HAP-1 (cell line): ENCODE results near the gene ZSCAN10.
"Not testable (repeated sequence)": the region's sequence is repeated elsewhere in the genome, so short reads cannot be mapped to it uniquely, and the experiment has no call there.

ENCODE experiments used
- DNase-seq, 2 experiments: peaks; one replicate each; pipeline ENCODE4 v3.0.0-alpha.2; 2016 to 2020; ENCODE audit warnings: low spot score in 2 of 2
- H3K27me3 ChIP-seq: fragments of 250-450 bp; sonication (Bioruptor Pico); 2 replicates; pipeline ENCODE4 v1.5.1; 2020; ENCODE audit warnings: low read depth, mild to moderate bottlenecking, moderate library complexity
- H3K36me3 ChIP-seq: fragments of 250-450 bp; sonication (Bioruptor Pico); replicated peaks from 2 replicates; pipeline ENCODE4 v1.5.1; 2020; ENCODE audit warnings: mild to moderate bottlenecking
- H3K4me1 ChIP-seq: fragments of 250-450 bp; sonication (Bioruptor Pico); 2 replicates; pipeline ENCODE4 v1.5.1; 2020; ENCODE audit warnings: mild to moderate bottlenecking
- H3K4me3 ChIP-seq: fragments of 250-450 bp; sonication (Bioruptor Pico); 2 replicates; pipeline ENCODE4 v1.5.1; 2020; ENCODE audit warnings: mild to moderate bottlenecking, moderate library complexity
- H3K9me3 ChIP-seq: fragments of 250-450 bp; sonication (Bioruptor Pico); 2 replicates; pipeline ENCODE4 v1.5.1; 2020; ENCODE audit warnings: mild to moderate bottlenecking, moderate library complexity
- in situ Hi-C: fragments of 300-500 bp; cut with MboI; formaldehyde crosslinking; loops from 3 replicates; pipeline ENCODE4 v1.14.3; 2020; ENCODE audit warnings: low sequenced_read_pairs, inconsistent platforms, mixed read lengths

Gene ZSCAN10

DNA sequence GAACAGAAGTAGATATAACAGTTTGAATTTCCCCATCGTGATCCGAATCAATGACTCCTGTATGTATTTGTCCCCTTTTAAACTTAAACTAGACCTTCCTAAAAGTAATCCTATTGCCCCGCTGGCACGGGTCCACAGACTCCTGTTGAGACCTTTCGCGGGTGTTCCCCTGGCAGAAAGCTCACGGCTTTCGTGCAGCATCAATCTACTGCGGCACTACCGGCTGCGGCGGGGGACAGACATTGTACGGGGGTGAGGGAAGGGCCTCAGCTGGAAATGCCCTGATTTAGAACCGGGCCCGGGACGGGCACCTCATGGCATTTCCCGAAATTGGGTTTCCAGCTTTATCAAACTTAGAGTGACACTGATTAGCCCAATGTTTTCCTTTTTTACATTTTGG, 19.1 kb downstream of the ZSCAN10 start:
- DNase-seq, result no peak
- no peaks in the 10 kb centered on the region for H3K36me3 ChIP-seq

DNA sequence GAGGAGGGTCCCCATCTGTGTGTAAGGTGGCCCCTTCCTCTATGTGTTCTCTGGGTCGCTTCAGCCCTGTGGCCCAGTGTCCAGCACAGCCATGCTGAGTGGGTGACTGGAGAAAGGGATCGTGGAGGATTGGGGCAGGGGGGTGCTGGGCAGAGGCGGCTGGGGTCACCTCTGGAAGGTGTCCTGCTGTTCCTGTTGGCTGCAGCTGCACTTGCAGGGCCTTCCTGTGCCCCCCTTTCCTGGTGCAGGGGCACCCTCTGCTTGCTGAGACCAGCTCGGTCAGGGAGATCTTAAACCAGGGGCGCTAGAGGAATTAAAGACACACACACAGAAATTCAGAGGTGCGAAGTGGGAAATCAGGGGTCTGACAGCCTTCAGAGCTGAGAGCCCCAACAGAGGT, 22.5 kb downstream of the ZSCAN10 start:
- in situ Hi-C loops, result no loop called here
- Histone ChIP-seq H3K36me3 (no peaks in the 10 kb centered on the region), H3K27me3 (peaks cover 42% of the 10 kb centered on the region), H3K4me1 (no peaks in the 10 kb centered on the region), H3K4me3 (no peak overlapping the region), H3K9me3 (no peaks in the 10 kb centered on the region)
- no peak for DNase-seq

More for the DNA sequence above, 19.1 kb downstream of the ZSCAN10 start:
- Histone ChIP-seq H3K4me1 (no peaks in the 10 kb centered on the region), H3K27me3 (peaks cover 37% of the 10 kb centered on the region), H3K9me3 (no peaks in the 10 kb centered on the region), H3K4me3 (no peak overlapping the region)
- in situ Hi-C loops, result no loop called here

DNA sequence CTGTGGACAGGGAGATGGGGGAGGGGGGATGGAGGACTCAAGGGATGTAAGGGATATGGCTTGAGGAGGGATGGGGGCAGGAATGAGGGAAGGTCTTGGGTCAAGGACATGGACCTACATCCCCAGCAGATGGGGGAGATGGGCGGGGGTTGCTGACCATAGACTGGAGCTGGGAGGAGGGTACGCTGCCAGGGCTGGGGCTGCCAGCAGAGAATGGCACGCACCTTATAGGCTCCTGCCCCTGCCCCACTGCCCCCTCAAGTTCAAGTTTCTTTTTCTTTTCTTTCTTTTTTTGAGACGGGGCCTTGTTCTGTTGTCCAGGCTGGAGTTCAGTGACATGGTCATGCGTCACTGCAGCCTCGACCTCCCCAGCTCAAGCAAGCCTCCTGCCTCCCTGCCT, 23.1 kb downstream of the ZSCAN10 start:
- H3K36me3 ChIP-seq, in situ Hi-C loops, H3K9me3 ChIP-seq, DNase-seq, H3K4me1 ChIP-seq, H3K4me3 ChIP-seq: not testable (repeated sequence)
- H3K27me3 ChIP-seq, result peaks cover 42% of the 10 kb centered on the region

DNA sequence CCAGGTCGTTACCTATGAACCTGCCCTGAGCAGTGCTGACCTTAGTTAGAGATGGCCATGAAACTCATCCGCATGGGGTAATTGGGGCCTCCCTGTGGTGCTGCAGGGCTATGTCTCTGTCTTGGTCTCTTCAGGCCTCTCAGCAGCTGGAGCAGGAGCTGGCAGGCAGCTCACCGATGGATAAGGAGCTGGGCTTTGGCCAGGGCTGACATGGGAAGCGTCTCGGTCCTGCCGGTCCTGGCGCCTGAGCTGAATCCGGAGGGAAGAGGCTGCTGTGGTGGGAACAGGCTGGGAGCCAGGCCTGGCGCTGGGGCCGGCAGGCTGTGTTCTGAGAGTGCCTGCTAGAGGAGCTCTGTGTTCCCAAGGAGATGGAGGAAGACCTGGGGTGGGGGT, 23.6 kb downstream of the ZSCAN10 start:
- DNase-seq, result no peak
- Histone ChIP-seq H3K36me3 (no peaks in the 10 kb centered on the region), H3K4me3 (no peak overlapping the region), H3K27me3 (peaks cover 40% of the 10 kb centered on the region), H3K9me3 (no peaks in the 10 kb centered on the region), H3K4me1 (no peaks in the 10 kb centered on the region)
- in situ Hi-C loops, result no loop called here

DNA sequence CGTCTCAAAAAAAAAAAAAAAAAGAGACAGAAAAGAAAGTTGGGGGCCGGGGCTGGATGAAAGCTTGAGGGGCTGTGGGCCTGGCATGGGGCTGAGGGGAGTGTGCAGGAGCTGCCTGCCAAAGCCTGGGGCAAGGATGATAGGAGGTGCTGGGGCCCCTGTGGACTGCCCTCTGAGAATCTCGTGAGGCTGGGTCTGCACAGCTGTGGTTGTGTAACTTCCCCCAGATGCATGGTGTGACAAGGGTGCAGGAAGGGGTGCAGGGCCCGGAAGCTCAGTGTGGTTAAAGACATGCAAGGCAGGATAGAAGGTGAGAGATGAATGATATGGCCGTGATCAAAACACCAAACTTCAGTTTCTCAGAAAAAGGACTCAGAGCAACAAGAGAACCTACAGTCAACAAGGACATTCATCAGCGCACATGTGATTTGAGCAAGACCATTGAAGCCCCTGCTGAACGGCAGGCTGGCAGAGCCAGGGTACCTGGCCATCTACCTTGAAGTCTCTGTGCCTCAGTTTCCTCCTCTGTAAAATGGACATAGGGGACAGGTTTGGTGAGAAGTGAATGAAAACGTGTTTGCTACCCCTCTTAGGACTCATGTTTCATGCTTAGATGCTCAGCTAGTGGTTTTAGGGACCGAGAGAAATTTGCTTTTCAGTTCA, 24.1 kb downstream of the ZSCAN10 start:
- Histone ChIP-seq H3K36me3 (no peaks in the 10 kb centered on the region), H3K9me3 (no peaks in the 10 kb centered on the region), H3K4me1 (no peaks in the 10 kb centered on the region), H3K27me3 (peaks cover 35% of the 10 kb centered on the region), H3K4me3 (no peak overlapping the region)
- no peak for DNase-seq
- in situ Hi-C loops, result no loop called here

DNA sequence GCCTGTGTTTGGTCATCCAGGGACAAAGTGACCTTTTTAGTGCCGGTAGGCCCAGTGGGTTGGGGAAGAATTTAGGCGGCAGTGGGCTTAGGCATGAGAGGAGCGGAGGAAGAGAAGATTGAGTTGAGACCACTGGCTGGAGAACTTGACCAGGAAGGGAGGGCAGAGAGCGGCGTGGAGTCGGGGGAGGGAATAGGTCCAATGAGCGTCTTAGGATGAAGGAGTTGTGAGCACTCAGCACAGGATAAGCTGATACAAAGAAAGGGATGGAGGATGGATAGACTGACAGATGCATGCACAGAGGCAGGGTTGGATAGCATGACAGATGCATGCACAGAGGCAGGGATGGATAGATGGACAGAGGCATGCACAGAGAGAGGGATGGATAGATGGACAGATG, 25.6 kb downstream of the ZSCAN10 start:
- Histone ChIP-seq H3K9me3 (no peaks in the 10 kb centered on the region), H3K36me3 (no peaks in the 10 kb centered on the region), H3K4me3 (no peak overlapping the region), H3K27me3 (peaks cover 21% of the 10 kb centered on the region), H3K4me1 (no peaks in the 10 kb centered on the region)
- no peak for DNase-seq
- in situ Hi-C loops, result no loop called here

DNA sequence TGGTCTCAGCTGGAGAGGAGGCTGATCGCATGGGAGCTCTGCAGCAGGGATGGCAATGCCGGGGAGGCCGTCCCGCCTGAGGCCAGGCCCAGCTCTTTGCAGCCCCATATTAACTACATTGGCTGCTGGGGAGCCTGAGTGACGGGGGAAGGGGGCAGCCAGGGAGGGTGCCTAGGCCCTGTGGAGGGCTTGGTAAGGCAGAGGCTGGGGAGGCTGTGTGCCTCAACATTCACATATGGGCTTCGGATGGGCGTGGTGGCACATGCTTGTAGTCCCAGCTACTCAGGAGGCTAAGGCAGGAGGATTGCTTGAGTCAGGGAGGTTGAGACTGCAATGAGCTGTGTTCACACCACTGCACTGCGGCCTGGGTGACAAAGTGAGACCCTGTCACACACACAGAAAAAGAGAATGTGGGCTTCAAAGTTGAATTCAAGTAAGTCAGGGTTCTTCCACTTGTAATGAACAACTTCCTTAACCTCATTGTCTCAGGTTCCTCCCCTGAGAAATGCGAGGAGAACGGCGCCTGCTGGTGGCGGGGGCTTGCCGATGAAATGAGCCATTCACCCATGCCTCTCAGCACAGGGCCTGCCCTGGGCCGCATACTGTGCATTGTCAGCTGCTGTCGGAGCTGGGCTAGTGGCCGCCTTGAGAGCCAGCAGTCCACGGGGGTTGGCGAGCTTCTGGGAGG, 26.4 kb downstream of the ZSCAN10 start:
- H3K9me3 ChIP-seq, H3K36me3 ChIP-seq, H3K4me1 ChIP-seq, DNase-seq, in situ Hi-C loops, H3K4me3 ChIP-seq: not testable (repeated sequence)
- H3K27me3 ChIP-seq, result peaks cover 14% of the 10 kb centered on the region

DNA sequence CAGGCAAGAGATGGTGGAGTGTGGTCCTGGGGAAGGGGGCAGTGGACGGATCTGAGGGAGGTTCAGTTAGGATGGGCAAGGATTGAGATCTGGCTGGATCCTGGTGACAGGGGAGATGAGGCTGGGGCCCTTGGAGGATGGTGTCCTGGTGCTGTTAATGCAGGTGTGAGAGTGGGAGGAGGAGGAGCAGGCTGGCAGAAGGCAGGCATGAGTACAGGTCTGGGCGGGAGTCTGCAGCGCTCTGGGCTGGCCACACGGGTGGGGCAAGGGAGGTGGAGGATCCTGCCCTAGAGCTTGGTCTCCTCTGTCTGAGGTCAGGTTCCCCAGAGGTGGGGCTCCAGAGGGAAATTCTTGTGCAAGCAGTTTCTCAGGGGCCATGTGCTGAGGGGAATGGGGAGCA, 26.9 kb downstream of the ZSCAN10 start:
- H3K4me1 ChIP-seq, DNase-seq, H3K4me3 ChIP-seq, H3K27me3 ChIP-seq, in situ Hi-C loops, H3K9me3 ChIP-seq, H3K36me3 ChIP-seq: not testable (repeated sequence)

DNA sequence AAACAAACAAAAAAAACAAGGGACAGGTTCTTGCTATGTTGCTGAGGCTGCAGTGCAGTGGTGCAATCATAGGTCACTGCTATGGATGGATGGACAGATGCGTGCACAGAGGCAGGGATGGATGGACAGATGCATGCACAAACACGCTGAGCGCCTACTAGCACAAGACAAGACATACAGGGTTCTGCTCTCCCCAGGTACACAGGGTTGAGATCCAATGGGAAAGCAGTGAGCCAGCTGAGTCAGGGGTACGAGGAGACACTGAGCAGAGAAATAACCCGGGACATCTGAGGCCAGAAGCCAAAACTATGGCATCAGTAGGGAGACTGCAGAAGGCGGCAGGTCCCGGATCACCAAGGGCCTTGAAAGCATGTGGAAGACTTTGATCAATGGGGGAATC, 27.4 kb downstream of the ZSCAN10 start:
- H3K4me1 ChIP-seq, result no peaks in the 10 kb centered on the region
- H3K4me3 ChIP-seq, result no peak overlapping the region
- no peaks in the 10 kb centered on the region for H3K36me3 ChIP-seq
- in situ Hi-C loops, result no loop called here
- H3K9me3 ChIP-seq, result no peaks in the 10 kb centered on the region
- peaks cover 5% of the 10 kb centered on the region; the same call in 1 of the 2 replicates for H3K27me3 ChIP-seq
- DNase-seq, result no peak

DNA sequence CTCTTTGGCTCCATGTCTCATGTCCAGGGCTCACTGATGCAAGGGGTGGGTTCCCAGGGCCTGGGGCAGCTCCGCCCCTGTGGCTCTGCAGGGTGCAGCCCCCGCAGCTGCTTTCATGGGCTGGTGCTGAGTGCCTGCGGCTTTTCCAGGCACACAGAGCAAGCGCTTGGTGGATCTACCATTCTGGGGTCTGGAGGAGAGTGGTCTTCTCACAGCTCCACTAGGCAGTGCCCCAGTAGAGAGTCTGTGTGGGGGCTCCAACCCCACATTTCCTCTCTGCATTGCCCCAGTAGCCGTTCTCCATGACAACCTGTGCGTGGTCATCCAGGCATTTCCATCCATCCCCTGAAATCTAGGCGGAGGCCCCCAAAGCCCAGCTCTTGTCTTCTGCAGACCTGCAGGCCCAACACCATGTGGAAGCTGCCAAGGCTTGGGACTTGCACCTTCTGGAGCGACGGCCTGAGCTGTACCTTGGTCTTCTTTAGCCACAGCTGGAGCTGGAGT, 28.4 kb downstream of the ZSCAN10 start:
- Histone ChIP-seq H3K4me3 (no peak overlapping the region), H3K27me3 (peaks cover 5% of the 10 kb centered on the region; the same call in 1 of the 2 replicates), H3K9me3 (no peaks in the 10 kb centered on the region), H3K36me3 (no peaks in the 10 kb centered on the region), H3K4me1 (no peaks in the 10 kb centered on the region)
- no peak for DNase-seq
- in situ Hi-C loops, result no loop called here

DNA sequence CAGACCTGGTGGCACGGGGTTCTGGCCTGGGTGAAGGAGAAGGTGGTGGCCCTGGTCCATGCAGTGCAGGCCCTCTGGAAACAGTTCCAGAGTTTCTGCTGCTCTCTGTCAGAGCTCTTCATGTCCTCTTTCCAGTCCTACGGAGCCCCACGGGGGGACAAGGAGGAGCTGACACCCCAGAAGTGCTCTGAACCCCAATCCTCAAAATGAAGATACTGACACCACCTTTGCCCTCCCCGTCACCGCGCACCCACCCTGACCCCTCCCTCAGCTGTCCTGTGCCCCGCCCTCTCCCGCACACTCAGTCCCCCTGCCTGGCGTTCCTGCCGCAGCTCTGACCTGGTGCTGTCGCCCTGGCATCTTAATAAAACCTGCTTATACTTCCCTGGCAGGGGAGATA, 29.9 kb downstream of the ZSCAN10 start:
- in situ Hi-C loops, DNase-seq, H3K36me3 ChIP-seq, H3K9me3 ChIP-seq, H3K4me3 ChIP-seq, H3K27me3 ChIP-seq, H3K4me1 ChIP-seq: not testable (repeated sequence)

DNA sequence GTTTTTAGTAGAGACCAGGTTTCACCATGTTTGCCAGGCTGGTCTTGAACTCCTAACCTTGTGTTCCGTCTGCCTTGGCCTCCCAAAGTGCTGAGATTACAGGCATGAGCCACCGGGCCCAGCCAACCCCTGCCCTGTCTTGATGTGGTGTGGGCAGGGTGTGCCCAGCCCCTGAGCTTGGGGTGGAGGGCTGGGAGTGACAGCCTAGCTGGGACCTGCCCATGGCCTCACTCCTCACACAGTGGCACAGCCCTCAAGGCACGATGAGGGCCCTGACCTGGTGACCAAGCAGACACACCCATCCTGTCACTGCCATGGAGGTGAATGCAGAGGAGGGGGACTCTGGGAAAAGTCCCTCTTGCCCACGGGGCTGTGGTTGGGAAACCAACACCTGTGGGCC, 30.6 kb downstream of the ZSCAN10 start:
- no peak for DNase-seq
- Histone ChIP-seq H3K9me3 (no peaks in the 10 kb centered on the region), H3K27me3 (no peaks in the 10 kb centered on the region), H3K36me3 (no peaks in the 10 kb centered on the region), H3K4me1 (no peaks in the 10 kb centered on the region; the same call in 1 of the 2 replicates), H3K4me3 (no peak overlapping the region)
- in situ Hi-C loops, result no loop called here

DNA sequence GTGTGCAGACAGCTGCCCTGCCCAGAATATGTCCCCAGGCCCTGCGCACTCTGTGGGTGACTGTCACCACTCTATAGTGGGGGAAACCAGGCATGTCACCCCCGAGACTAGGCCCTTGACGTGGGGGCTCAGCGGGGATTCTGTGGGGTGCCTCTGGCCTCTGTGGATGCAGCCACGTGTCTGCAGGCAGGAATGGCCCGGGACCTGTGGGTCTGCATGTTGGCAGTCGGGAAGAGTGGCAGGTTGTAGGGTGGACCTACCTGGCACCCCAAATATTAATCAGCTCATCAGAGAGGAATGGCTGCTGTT, 32.7 kb downstream of the ZSCAN10 start:
- in situ Hi-C loops, result no loop called here
- no peak overlapping the region for H3K4me3 ChIP-seq

DNA sequence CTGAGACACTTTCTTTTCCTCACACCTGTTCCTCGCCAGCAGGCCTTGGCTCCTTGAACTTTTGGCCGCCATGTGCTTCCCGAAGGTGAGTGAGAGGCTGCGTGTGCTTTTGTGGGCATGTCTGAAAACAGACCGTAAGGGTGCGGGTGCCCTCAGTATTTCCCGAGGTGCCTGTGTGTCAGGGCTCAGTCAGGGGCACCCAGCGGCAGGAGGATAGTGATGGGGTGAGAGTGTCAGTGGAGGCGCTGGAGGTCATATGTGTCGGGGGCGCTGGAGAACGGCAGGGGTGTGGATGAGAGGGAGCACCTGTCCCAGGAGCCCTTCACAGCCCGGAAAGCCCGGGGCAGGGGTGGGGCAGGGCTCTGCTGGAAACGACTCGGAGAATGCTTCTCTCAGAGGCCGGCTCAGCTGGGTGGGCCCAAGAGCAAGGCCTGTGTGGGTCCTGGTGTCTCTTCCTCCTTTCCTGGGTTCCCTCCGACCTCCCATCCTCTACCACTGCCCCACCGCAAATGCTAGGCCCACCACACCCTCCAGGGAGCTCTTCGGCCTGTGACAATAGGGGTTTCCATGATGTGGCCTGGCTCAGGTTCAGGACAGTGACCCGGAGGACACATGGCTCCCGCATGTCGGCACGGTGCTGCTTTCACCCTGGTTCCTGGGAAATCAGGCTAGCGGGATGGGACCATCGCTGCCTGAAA, 33.2 kb downstream of the ZSCAN10 start:
- H3K4me1 ChIP-seq, result no peaks in the 10 kb centered on the region; the same call in 1 of the 2 replicates
- H3K9me3 ChIP-seq, result no peaks in the 10 kb centered on the region
- DNase-seq, result no peak
- in situ Hi-C loops, result no loop called here
- no peaks in the 10 kb centered on the region for H3K36me3 ChIP-seq
- no peak overlapping the region for H3K4me3 ChIP-seq
- no peaks in the 10 kb centered on the region for H3K27me3 ChIP-seq

More for the DNA sequence above, 32.7 kb downstream of the ZSCAN10 start:
- H3K4me1 ChIP-seq, result no peaks in the 10 kb centered on the region; the same call in 1 of the 2 replicates
- no peaks in the 10 kb centered on the region for H3K9me3 ChIP-seq
- DNase-seq, result no peak
- no peaks in the 10 kb centered on the region for H3K27me3 ChIP-seq
- H3K36me3 ChIP-seq, result no peaks in the 10 kb centered on the region
